OCI-LY3 (cell line): ENCODE results near the gene COL24A1.

ENCODE experiments used
- EZH2phosphoT487 ChIP-seq: fragments of 200-600 bp; shearing (Covaris generic); IDR thresholded peaks from 2 replicates; pipeline ENCODE4 v1.6.1; 2018; ENCODE audit warnings: antibody characterized with exemption, mixed run types, low read depth
- TF ChIP-seq, protein P1 (sequence below): fragments of 200-600, 300-600 bp; sonication (generic); IDR thresholded peaks from 2 replicates; pipeline ENCODE4 v1.5.1; 2014; ENCODE audit warnings: antibody characterized with exemption, low read length, low read depth

DNA sequence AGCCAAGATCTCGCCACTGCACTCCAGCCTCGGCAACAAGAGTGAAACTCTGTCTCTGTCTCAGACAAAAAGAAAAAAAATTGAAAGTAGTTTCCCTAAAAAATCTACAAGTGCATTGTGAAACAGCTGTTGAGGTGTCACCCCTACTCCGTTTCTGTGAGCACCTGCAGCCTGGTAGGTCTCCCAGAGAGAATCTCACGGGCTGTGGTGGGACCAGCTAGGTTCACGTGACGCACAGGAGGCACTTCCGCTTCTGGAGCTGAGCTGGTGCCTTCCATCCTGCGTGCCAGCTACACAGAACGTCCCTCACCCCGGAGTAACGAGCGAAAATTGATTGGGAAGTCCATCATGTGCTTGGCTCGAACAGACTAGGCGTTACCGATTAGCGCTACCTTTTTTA is 66.8 kb downstream of the COL24A1 start:
- TF ChIP-seq, protein P1, sequence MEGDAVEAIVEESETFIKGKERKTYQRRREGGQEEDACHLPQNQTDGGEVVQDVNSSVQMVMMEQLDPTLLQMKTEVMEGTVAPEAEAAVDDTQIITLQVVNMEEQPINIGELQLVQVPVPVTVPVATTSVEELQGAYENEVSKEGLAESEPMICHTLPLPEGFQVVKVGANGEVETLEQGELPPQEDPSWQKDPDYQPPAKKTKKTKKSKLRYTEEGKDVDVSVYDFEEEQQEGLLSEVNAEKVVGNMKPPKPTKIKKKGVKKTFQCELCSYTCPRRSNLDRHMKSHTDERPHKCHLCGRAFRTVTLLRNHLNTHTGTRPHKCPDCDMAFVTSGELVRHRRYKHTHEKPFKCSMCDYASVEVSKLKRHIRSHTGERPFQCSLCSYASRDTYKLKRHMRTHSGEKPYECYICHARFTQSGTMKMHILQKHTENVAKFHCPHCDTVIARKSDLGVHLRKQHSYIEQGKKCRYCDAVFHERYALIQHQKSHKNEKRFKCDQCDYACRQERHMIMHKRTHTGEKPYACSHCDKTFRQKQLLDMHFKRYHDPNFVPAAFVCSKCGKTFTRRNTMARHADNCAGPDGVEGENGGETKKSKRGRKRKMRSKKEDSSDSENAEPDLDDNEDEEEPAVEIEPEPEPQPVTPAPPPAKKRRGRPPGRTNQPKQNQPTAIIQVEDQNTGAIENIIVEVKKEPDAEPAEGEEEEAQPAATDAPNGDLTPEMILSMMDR, result no peak
- TF ChIP-seq EZH2phosphoT487, result no peak
